GM21825 (cell line): ENCODE results near the gene ALKBH6.

ENCODE experiments used
- ATAC-seq: cut with Tn5 transposase; IDR thresholded peaks from one replicate; pipeline ENCODE4 v1.9.1; 2021; ENCODE audit warnings: mild to moderate bottlenecking, moderate library complexity; ENCODE audit not compliant: unreplicated experiment

ALKBH6 gene

GRCh38 chr19:36030264-36031148 is 16.5 kb upstream of the ALKBH6 start:
- no peak for ATAC-seq

GRCh38 chr19:36028313-36029041 is 14.5 kb upstream of the ALKBH6 start:
- no peak for ATAC-seq

GRCh38 chr19:36027696-36028095 is 13.7 kb upstream of the ALKBH6 start:
- ATAC-seq = no peak

- ATAC-seq = no peak
These were observed 12.3 kb upstream of the ALKBH6 start for GRCh38 chr19:36026091-36026876.

GRCh38 chr19:36025541-36025940 is 11.5 kb upstream of the ALKBH6 start:
- ATAC-seq = no peak

- no peak for ATAC-seq
These were observed 9.4 kb upstream of the ALKBH6 start for GRCh38 chr19:36023432-36023831.

- ATAC-seq = no peak
These were observed 5.2 kb upstream of the ALKBH6 start for GRCh38 chr19:36019061-36019670.

- ATAC-seq = no peak
These were observed 567 bp downstream of the ALKBH6 start for GRCh38 chr19:36013280-36014011.

- ATAC-seq = no peak
These were observed 3.6 kb downstream of the ALKBH6 start for GRCh38 chr19:36010402-36010801.

- ATAC-seq = no peak
These were observed 4.2 kb downstream of the ALKBH6 start for GRCh38 chr19:36009633-36010379.

- ATAC-seq = no peak
These were observed 4.8 kb downstream of the ALKBH6 start for GRCh38 chr19:36009220-36009619.

GRCh38 chr19:36008336-36008978 is 5.6 kb downstream of the ALKBH6 start, which contains the start of gene SYNE4:
Gene SYNE4 (minus strand): TSS chr19:36008813. CDS start chr19:36008681, 132 bp downstream.
- ATAC-seq = no peak

- no peak for ATAC-seq
These were observed 7.1 kb downstream of the ALKBH6 start for GRCh38 chr19:36006955-36007354.

- ATAC-seq = no peak
These were observed 10.7 kb downstream of the ALKBH6 start for GRCh38 chr19:36003284-36003683.

- no peak for ATAC-seq
These were observed 12.4 kb downstream of the ALKBH6 start for GRCh38 chr19:36001605-36002004.

- ATAC-seq = no peak
These were observed 17.2 kb downstream of the ALKBH6 start for GRCh38 chr19:35996777-35997176.

GRCh38 chr19:35995048-35995993 is 18.7 kb downstream of the ALKBH6 start, which contains the start of gene SDHAF1:
Gene SDHAF1 (plus strand): TSS chr19:35995188. CDS start chr19:35995275, 87 bp downstream.
- peak; percentile 76 for ATAC-seq
